Erythroblast (primary cell): ENCODE data around the gene LRRC31.

Experiments
- GATA1 ChIP-seq: IDR thresholded peaks from 2 replicates; pipeline ENCODE4 v1.6.1; 2011; ENCODE audit warnings: low read depth, mild to moderate bottlenecking, control low read depth, low read length, moderate library complexity
- POLR2A ChIP-seq: IDR thresholded peaks from 2 replicates; pipeline ENCODE4 v1.6.1; 2011; ENCODE audit warnings: mild to moderate bottlenecking, low read length

DNA sequence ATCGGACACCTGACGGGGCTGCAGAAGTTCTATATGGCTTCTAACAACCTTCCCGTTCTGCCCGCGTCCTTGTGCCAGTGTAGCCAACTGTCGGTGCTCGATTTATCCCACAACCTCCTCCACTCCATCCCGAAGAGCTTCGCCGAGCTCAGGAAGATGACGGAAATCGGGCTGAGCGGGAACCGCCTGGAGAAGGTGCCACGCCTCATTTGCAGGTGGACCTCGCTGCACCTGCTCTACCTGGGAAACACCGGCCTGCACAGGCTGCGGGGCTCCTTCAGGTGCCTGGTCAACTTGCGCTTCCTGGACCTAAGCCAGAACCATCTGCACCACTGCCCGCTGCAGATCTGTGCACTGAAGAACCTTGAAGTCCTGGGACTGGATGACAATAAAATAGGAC lies 47.2 kb downstream of the LRRC31 start:
- TF ChIP-seq POLR2A: no peak
- TF ChIP-seq GATA1: no peak
